ELF-1 (cell line): ENCODE results near the gene PSMB4.
"Not testable (repeated sequence)": the region's sequence is repeated elsewhere in the genome, so short reads cannot be mapped to it uniquely, and the experiment has no call there.

Experiments
- DNase-seq: peaks from one replicate; pipeline ENCODE4 v3.0.0-alpha.2; 2016; ENCODE audit warnings: low read depth, low spot score

PSMB4 gene

GRCh38 chr1:151386002-151386401 lies 13.4 kb upstream of the PSMB4 start:
- DNase-seq = peak; percentile 41

DNA sequence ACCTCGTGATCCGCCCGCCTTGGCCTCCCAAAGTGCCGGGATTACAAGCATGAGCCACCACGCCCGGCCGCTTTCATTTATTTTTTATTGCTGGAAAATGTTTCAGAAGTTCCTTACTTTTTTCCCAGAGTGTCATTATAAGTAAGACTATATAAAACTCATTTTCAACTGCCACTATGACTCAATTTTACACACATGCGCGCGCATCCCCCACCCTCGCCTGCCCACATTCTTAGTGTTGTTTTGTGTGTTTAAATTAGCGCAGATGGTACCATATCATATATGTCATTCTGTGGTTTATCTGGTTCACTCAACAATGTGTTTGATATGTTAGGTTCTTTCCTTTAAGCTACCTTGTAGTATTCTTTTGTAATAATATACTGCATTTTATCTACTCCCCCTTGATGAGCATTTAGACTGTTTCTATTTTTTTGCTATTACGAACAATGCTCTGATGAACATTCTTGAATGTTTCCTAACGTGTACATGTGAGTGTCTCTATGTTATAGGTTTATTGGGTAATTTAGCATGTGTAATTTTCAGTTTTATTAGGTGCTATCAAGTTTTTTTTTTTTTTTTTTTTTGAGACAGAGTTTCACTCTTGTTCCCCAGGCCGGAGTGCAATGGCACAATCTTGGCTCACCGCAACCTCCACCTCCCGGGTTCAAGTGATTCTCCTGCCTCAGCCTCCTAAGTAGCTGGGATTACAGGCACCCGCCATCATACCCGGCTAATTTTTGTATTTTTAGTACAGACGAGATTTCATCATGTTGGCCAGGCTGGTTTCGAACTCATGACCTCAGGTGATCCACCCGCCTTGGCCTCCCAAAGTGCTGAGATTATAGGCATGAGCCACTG lies 8.9 kb upstream of the PSMB4 start:
- DNase-seq = not testable (repeated sequence)

GRCh38 chr1:151391079-151391563 lies 8.3 kb upstream of the PSMB4 start:
- no peak for DNase-seq

DNA sequence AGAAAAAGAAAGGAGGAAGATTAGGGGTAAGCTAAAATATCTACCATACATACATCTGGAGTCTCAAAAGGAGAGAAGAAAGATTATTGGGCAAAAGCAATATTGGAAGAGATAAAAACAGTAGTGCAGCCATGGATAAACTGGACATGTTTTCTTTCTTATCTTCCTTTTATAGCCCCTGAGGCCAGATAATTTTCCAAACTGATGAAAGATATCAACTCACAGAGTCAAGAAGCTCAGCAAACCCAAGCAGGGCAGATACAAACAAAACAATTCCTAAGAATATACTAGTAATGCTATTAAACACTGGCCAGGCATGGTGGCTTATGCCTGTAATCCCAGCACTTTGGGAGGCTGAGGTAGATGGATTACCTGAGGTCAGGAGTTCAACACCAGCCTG lies 5.8 kb upstream of the PSMB4 start:
- DNase-seq = no peak

GRCh38 chr1:151396265-151396664 lies 3.1 kb upstream of the PSMB4 start:
- not testable (repeated sequence) for DNase-seq

DNA sequence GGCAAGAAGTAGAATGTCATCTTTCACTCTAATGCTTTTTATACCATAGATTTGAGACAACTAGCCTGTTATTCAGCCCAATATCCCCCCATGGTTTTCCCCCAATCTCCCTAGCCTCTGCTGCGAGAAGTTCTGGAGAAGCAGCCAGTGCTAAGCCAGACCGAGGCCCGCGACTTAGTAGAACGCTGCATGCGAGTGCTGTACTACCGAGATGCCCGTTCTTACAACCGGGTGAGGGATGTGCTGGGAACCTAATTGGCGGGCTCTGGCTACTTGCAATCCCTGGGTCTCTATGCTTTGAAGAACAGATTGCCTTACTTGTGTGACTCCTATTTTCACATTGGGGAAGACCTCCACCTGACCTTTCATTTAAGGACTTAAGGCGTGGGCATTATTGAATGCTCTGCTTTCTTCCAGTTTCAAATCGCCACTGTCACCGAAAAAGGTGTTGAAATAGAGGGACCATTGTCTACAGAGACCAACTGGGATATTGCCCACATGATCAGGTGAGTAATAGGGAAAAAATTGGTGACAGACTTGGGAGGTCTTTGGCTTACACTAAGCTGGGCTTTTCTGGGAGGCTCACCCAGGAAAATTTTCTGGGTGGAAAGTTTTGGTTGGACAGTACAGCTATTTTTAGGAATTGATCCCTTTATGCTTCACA lies 1.9 kb downstream of the PSMB4 start:
- no peak for DNase-seq

- no peak for DNase-seq
Observed at GRCh38 chr1:151401860-151402259, 2.5 kb downstream of the PSMB4 start.

- no peak for DNase-seq
Observed at GRCh38 chr1:151402764-151403163, 3.4 kb downstream of the PSMB4 start.

- no peak for DNase-seq
Observed at GRCh38 chr1:151403612-151404011, 4.2 kb downstream of the PSMB4 start.

GRCh38 chr1:151405187-151405951 lies 6.0 kb downstream of the PSMB4 start:
- no peak for DNase-seq

- no peak for DNase-seq
Observed at GRCh38 chr1:151406176-151406575, 6.8 kb downstream of the PSMB4 start.

GRCh38 chr1:151407304-151407703 lies 7.9 kb downstream of the PSMB4 start:
- DNase-seq = no peak

- no peak for DNase-seq
Observed at GRCh38 chr1:151408891-151409290, 9.5 kb downstream of the PSMB4 start.

GRCh38 chr1:151411884-151412283 lies 12.5 kb downstream of the PSMB4 start:
- no peak for DNase-seq

DNA sequence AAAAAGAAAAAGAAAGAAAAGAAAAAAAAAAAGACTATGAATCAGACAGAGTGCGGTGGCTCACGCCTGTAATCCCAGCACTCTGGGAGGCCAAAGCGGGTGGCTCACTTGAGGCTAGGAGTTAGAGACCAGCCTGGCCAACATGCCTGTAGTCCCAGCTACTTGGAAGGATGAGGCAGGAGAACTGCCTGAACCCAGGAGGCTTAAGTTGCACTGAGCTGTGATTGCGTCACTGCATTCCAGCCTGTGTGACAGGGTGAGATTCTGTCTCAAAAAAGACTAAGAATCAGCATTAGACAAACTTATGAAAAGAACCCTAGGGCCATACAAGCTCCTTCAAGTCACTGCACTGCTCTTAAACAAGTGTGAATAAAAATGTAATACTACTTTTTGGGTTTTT lies 16.9 kb downstream of the PSMB4 start:
- DNase-seq = no peak

DNA sequence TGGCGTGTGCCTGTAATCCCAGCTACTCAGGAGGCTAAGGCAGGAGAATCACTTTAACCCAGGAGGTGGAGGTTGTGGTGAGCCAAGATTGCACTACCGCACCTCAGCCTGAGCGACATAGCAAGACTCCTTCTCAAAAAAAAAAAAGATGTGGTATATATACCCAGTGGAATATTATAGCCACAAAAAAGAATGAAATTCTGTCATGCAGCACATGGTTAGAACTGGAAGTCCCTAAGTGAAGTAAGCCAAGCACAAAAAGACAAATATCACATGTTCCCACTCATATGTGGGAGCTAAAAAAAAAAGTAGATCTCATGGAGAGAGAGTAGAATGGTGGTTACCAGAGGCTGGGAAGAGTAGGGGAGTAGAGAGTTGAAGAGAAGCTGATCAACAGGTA lies 18.7 kb downstream of the PSMB4 start:
- DNase-seq = no peak

- no peak for DNase-seq
Observed at GRCh38 chr1:151419819-151420218, 20.4 kb downstream of the PSMB4 start.

GRCh38 chr1:151425103-151425502 lies 25.7 kb downstream of the PSMB4 start:
- DNase-seq = no peak

DNA sequence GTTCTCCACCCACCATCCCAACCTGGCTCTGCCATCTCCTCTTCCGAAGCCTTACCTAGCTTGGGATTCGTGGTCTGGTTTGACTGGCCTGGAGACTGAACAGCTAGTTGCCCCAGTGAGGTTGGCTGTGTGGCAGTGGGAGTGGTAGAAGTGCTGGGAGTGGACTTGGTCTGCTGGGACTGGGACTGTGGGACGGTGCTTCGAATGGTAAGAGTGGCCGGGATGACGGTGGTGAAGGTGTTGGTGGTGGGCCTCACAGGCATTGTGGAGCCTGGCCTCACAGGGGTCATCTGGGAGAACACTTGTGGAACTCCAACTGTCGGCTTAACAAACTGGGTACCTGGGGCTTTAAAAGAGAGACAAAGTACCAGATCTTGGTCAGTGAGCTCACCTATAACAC lies 28.7 kb downstream of the PSMB4 start:
- DNase-seq = no peak

GRCh38 chr1:151433827-151434226 lies 34.5 kb downstream of the PSMB4 start:
- not testable (repeated sequence) for DNase-seq

DNA sequence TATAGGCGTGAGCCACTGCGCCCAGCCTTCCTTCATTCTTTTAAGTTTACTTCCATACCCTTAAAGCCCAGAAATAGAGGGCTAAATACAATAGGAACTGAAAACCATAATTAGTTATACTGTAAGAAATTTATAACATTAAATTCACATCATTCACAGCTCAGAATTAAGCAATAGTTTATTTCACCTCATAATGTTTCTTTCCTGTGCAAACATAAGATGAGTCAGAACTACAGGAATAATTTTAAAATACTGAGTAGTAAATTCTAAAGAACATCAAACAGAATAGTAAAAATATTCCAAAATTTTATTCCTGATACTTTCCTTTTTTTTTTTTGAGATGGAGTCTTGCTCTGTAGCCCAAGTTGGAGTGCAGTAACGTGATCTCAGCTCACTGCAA lies 35.8 kb downstream of the PSMB4 start:
- DNase-seq = no peak

DNA sequence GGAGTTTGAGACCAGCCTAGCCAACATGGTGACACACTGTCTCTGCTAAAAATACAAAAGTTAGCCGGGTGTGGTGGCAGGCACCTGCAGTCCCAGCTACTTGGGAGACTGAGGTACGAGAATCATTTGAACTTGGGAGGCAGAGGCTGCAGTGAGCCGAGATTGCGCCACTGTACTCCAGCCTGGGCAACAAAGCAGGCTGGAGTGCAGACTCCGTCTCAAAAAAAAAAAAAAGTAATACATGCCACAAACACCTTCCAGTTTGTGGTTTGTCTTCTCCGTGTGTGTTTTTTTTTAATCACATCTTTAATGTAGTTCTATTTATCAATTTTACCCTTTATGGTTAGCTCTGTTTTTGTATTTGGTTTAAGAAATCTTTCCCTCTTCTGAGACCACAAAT lies 37.6 kb downstream of the PSMB4 start:
- no peak for DNase-seq
